ENCODE data around the gene DCDC2B.

- no peak for TF ChIP-seq CTCF (IDR thresholded peaks at IDR 0.05; ENCODE audit: low read depth, low read length, poor library complexity, severe bottlenecking)
- no peak for TF ChIP-seq EZH2phosphoT487 (IDR thresholded peaks at IDR 0.05; ENCODE audit: borderline replicate concordance, low read length)
Measured at GRCh38 chr1:32208891-32209328, at the start of gene DCDC2B.
